Measurements from ENCODE around the gene TENM3. TPM values are rescaled to one million over a fixed set of nuclear protein-coding genes. Genes with fewer than 3 reads are reported as not detected.
"Not testable (repeated sequence)": the region's sequence is repeated elsewhere in the genome, so short reads cannot be mapped to it uniquely, and the experiment has no call there.

Gene TENM3
- total and polyA plus RNA-seq, 2 donors (not counting 3 experiments of a cell fraction or from before 2014, with no cell fraction given): 3.2 to 6.2 TPM

DNA sequence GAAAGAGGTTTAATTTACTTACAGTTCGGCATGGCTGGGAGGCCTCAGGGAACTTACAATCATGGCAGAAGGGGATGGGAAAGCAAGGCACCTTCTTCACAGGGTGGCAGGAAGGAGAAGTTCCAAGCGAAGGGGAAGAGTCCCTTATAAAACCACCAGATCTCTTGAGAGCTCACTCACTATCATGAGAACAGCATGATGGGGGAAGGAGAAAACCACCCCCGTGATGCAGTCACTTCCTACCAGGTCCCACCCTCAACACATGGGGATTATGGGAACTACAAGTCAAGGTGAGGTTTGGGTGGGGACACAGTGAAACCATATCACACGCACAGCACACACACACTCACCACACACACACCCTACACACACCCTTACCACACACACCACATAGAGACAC is 569.7 kb downstream of the TENM3 start:
- Histone ChIP-seq H3K4me2 (ENCODE audit: insufficient read depth, low read length) (no peak overlapping the region), H3K9me3 (replicated peaks; ENCODE audit: control insufficient read depth, insufficient read depth, low read length) (no peaks in the 10 kb centered on the region), H3K9me1 (replicated peaks; ENCODE audit: control insufficient read depth, extremely low read depth, insufficient read depth, low read length) (no peaks in the 10 kb centered on the region), H4K20me1 (replicated peaks; ENCODE audit: control insufficient read depth, extremely low read depth, insufficient read depth, low read length) (no peaks in the 10 kb centered on the region), H3K9ac (replicated peaks; ENCODE audit: extremely low read depth, insufficient read depth, low read length) (no peak overlapping the region), H3K79me2 (ENCODE audit: control insufficient read depth, insufficient read depth, low read length) (no peaks in the 10 kb centered on the region), H2AFZ (ENCODE audit: low read depth, low read length) (no peak overlapping the region), H3K27ac (ENCODE audit: insufficient read depth, low read depth, low read length) (no peak overlapping the region), H3K27me3 (ENCODE audit: control insufficient read depth in 2 of 2, insufficient read depth in 2 of 2, low read length in 2 of 2) (no peaks in the 10 kb centered on the region), H3K36me3 (ENCODE audit: control insufficient read depth in 2 of 2, extremely low read depth in 1 of 2, insufficient read depth in 2 of 2, low read length in 2 of 2) (no peaks in the 10 kb centered on the region), H3K4me3 (replicated peaks in 1 of 3; ENCODE audit: insufficient read depth in 1 of 3, low read depth in 1 of 3, low read length in 3 of 3) (no peak overlapping the region), H3K4me1 (ENCODE audit: control insufficient read depth, extremely low read depth, insufficient read depth, low read length) (no peaks in the 10 kb centered on the region)
- BruUV-seq (replicated peaks): no TSS peak
- ChIA-PET POLR2A (no interaction called here), CTCF (no interaction called here)
- intact Hi-C loops (cut with micrococcal nuclease) (no loop called here), dilution Hi-C loops (cut with MboI; ENCODE audit: extremely low pct_ligation_motif_present, low sequenced_read_pairs) (no loop called here)
- DNase-seq (ENCODE audit: low read depth, low spot score) (no peak), FAIRE-seq (no peak)
- TF ChIP-seq GATA2 (IDR thresholded peaks at IDR 0.05; ENCODE audit: insufficient read depth, insufficient read length, low read depth, low read length) (no peak), EZH2 (IDR thresholded peaks at IDR 0.05; ENCODE audit: borderline replicate concordance, low read depth, low read length, severe bottlenecking) (no peak), POLR2A (IDR thresholded peaks at IDR 0.05; ENCODE audit: low read depth, low read length) (no peak), MYC (IDR thresholded peaks at IDR 0.05; ENCODE audit: low read depth, low read length) (no peak), FOS (IDR thresholded peaks at IDR 0.05; ENCODE audit: borderline replicate concordance, insufficient read depth, low read length) (no peak), JUN (IDR thresholded peaks at IDR 0.05; ENCODE audit: borderline replicate concordance, insufficient read depth, insufficient read length, low read depth) (no peak), POLR2AphosphoS5 (IDR thresholded peaks at IDR 0.05; ENCODE audit: insufficient read depth, low read depth, low read length) (no peak)
- TF ChIP-seq, protein P1, sequence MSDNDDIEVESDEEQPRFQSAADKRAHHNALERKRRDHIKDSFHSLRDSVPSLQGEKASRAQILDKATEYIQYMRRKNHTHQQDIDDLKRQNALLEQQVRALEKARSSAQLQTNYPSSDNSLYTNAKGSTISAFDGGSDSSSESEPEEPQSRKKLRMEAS (IDR thresholded peaks at IDR 0.05; ENCODE audit: insufficient read depth, insufficient read length): no peak
- TF ChIP-seq, protein P2, sequence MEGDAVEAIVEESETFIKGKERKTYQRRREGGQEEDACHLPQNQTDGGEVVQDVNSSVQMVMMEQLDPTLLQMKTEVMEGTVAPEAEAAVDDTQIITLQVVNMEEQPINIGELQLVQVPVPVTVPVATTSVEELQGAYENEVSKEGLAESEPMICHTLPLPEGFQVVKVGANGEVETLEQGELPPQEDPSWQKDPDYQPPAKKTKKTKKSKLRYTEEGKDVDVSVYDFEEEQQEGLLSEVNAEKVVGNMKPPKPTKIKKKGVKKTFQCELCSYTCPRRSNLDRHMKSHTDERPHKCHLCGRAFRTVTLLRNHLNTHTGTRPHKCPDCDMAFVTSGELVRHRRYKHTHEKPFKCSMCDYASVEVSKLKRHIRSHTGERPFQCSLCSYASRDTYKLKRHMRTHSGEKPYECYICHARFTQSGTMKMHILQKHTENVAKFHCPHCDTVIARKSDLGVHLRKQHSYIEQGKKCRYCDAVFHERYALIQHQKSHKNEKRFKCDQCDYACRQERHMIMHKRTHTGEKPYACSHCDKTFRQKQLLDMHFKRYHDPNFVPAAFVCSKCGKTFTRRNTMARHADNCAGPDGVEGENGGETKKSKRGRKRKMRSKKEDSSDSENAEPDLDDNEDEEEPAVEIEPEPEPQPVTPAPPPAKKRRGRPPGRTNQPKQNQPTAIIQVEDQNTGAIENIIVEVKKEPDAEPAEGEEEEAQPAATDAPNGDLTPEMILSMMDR (IDR thresholded peaks at IDR 0.05; ENCODE audit: extremely low read depth in 1 of 2, insufficient read depth in 1 of 2, low read depth in 1 of 2, low read length in 2 of 2): no peak

DNA sequence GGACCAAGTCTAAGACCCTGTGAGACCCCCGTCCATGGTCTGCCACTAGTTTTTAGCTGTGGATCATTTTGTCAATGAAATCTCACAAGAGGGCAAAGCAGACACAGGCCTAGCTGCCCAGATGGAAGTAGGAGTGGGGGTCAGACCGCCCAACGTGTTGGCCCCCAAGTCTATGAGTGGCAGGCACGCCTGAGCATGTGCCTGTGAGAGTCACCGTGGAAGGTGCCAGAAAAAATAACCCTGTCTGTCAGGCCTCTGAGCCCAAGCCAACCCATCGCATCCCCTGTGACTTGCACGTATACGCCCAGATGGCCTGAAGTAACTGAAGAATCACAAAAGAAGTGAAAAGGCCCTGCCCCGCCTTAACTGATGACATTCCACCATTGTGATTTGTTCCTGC is 570.9 kb downstream of the TENM3 start:
- H3K4me1 ChIP-seq (ENCODE audit: control insufficient read depth, extremely low read depth, insufficient read depth, low read length); dilution Hi-C loops (cut with MboI; ENCODE audit: extremely low pct_ligation_motif_present, low sequenced_read_pairs); H2AFZ ChIP-seq (ENCODE audit: low read depth, low read length); H3K4me2 ChIP-seq (ENCODE audit: insufficient read depth, low read length); H3K36me3 ChIP-seq (ENCODE audit: control insufficient read depth in 2 of 2, extremely low read depth in 1 of 2, insufficient read depth in 2 of 2, low read length in 2 of 2); H3K9me3 ChIP-seq (replicated peaks; ENCODE audit: control insufficient read depth, insufficient read depth, low read length); DNase-seq (ENCODE audit: low read depth, low spot score); H3K9me1 ChIP-seq (replicated peaks; ENCODE audit: control insufficient read depth, extremely low read depth, insufficient read depth, low read length); CTCF ChIA-PET; H3K9ac ChIP-seq (replicated peaks; ENCODE audit: extremely low read depth, insufficient read depth, low read length); H3K27me3 ChIP-seq (ENCODE audit: control insufficient read depth in 2 of 2, insufficient read depth in 2 of 2, low read length in 2 of 2); FAIRE-seq; H4K20me1 ChIP-seq (replicated peaks; ENCODE audit: control insufficient read depth, extremely low read depth, insufficient read depth, low read length); BruUV-seq (replicated peaks); POLR2A ChIA-PET; H3K27ac ChIP-seq (ENCODE audit: insufficient read depth, low read depth, low read length); H3K4me3 ChIP-seq (replicated peaks in 1 of 3; ENCODE audit: insufficient read depth in 1 of 3, low read depth in 1 of 3, low read length in 3 of 3); intact Hi-C loops (cut with micrococcal nuclease); H3K79me2 ChIP-seq (ENCODE audit: control insufficient read depth, insufficient read depth, low read length): not testable (repeated sequence)
